ENCODE results near the gene ZP1.

ZP1 gene

DNA sequence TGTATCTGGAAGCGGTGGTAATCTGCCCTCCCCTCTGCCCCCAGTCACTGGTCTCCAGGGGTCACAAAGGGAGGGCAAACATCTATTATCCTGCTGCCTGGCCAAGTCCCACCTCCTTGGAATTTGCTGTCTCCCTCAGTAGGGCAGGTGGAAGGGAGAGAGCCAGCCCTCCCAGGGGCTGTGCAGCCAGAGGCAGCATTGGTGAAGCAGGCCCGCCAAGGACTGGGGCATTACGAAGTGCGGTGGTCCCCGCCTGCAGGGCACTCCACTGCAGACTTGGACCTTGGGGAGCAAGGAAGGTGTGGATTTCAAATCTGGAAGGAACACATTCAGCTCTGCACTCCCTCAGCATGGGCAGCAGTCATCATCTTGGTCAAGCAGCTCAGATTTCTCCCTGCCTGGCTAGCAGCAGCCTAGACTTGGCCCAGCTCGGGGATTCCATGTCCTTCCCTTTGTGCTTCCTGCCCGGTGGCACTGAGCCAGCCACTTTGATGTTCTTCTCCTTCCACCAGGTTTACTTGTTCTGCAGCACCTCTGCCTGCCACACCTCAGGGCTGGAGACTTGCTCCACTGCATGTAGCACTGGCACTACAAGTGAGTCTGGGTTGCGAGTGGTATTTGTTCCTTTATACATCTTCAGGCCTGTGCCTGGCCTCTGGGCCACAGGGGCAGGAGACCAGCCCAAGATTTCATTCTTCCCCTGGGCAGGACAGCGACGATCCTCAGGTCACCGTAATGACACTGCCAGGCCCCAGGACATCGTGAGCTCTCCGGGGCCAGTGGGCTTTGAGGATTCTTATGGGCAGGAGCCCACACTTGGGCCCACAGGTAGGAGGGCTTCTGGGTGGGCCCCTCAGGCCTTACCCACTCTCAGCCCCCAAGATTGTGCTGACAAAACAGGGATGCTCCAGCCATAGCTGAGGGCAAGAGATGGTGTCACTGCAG is 7.4 kb downstream of the ZP1 start:
- FAIRE-seq, result no peak
- no peak for DNase-seq (ENCODE audit: insufficient read length)
- TF ChIP-seq TAF1 (IDR thresholded peaks at IDR 0.05; ENCODE audit: borderline replicate concordance, low read depth, low read length) (no peak), POLR2AphosphoS5 (IDR thresholded peaks at IDR 0.05; ENCODE audit: low read depth, low read length) (no peak), POLR2A (IDR thresholded peaks at IDR 0.05; ENCODE audit: low read depth, low read length) (no peak)

DNA sequence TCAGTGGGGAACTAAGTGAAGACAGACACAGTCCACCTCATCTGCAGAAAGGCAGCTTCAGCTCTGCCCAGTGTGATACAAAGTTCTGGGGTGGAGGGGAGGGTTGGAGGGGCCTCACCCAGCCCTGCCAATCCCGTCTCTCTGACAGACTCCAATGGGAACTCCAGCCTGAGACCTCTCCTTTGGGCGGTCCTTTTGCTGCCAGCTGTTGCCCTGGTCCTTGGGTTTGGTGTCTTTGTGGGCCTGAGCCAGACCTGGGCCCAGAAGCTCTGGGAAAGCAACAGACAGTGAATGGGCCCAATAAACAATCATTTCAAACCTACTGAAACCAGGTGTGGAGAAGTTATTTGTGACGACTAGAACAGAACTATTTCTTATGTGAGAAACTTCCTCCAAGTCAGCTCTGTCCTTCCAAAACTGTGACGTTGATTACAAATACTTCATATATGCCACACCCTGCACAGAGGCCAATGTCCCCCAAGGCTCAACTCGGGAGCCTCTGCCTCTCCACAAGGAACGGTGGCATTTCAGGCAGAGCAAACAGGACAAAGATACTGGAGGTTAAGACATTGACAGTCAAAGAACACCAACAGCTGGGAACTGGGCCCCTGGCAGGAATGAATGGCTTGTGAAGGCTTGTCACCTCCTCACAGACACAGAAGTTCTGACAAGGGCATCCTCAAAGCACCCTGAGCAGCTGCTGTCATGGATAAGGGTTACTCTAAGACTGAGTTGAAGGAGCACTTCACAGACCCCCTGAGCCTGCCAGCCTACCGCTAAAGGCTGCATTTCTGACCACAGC is 8.2 kb downstream of the ZP1 start:
- FAIRE-seq, result no peak
- DNase-seq (ENCODE audit: insufficient read length), result no peak
- TF ChIP-seq TAF1 (IDR thresholded peaks at IDR 0.05; ENCODE audit: borderline replicate concordance, low read depth, low read length) (no peak), POLR2AphosphoS5 (IDR thresholded peaks at IDR 0.05; ENCODE audit: low read depth, low read length) (no peak), POLR2A (IDR thresholded peaks at IDR 0.05; ENCODE audit: low read depth, low read length) (no peak)

DNA sequence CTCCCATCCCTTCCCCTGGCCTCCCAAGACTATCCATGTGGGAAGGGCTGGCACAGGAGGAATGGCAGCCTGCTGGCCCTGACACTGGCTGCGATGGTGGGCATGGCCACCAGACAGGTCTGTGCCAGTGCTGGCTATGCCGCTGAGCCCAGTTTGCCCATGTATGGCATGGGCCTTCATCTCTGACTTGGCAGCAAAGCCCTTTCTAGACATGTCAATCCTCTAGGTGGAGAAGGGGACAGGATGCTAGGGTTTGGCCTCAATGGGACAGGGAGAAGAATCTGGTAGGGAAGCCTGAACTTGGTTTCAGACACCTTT is 8.8 kb downstream of the ZP1 start:
- TF ChIP-seq TAF1 (IDR thresholded peaks at IDR 0.05; ENCODE audit: borderline replicate concordance, low read depth, low read length), result no peak
- TF ChIP-seq POLR2A (IDR thresholded peaks at IDR 0.05; ENCODE audit: low read depth, low read length), result no peak
- no peak for TF ChIP-seq POLR2AphosphoS5 (IDR thresholded peaks at IDR 0.05; ENCODE audit: low read depth, low read length)
- DNase-seq (ENCODE audit: insufficient read length) (no peak), FAIRE-seq (no peak)

DNA sequence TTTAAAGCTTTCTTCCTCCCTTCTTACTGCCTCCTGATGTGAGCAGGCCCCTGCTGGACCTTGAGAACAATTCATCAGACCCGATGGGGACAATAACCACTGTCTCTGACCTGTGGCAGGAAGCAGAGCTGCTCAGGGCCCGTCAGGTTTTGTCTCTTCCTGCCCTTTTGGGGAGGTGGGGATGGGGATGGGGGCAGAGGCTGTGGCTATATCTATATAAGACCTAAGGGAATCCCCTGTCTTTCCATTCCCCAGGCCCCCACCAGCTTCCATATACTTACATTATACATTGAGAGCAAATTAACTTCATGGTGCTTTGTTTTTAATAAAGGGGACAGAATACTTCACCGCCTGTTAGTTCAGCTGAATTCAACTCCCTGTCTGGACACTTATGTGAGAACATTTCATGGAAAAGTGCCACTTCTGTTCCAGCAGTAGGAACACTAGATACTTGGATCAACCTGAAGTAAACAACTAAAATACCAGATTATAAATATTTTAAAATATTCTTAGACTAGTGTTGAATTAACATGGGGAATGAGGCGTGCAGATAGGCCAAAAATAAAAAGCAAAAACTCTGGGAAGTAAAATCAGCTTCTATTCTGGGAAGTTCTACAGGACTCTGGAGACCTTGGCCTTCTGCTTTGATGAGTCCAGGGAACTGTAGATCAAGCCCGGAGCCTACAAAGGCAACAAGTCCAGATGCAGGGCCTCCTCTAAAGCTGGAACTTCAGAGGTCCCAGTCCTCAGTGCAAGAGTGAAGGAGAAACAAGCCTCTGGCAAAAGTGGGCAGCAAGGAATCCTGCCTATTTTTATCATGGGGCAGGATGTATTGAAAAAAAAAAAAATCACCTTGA is 11.1 kb downstream of the ZP1 start:
- TF ChIP-seq POLR2A (IDR thresholded peaks at IDR 0.05; ENCODE audit: low read depth, low read length) (no peak), TAF1 (IDR thresholded peaks at IDR 0.05; ENCODE audit: borderline replicate concordance, low read depth, low read length) (no peak), POLR2AphosphoS5 (IDR thresholded peaks at IDR 0.05; ENCODE audit: low read depth, low read length) (no peak)
- FAIRE-seq (no peak), DNase-seq (ENCODE audit: insufficient read length) (no peak)

DNA sequence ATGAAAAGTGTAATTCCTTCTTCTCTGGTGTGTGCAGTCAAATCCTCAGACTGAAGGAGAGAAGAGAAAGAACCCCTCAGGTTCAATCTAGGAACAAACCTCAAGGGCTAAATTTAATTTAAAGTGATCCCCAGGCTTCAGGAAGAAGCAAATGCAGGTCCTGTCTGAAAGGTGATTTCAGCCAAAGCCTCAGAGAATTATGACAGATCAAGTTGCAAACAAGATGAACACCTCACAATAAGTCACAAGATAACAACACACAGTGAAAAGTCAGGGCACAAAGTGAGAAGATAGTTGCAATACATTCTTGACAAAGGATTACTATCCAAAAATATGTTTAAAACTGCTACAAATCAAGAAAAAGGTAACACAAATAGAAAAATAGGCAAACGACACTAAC is 11.8 kb downstream of the ZP1 start:
- no peak for FAIRE-seq
- TF ChIP-seq POLR2AphosphoS5 (IDR thresholded peaks at IDR 0.05; ENCODE audit: low read depth, low read length), result no peak
- no peak for TF ChIP-seq POLR2A (IDR thresholded peaks at IDR 0.05; ENCODE audit: low read depth, low read length)
- TF ChIP-seq TAF1 (IDR thresholded peaks at IDR 0.05; ENCODE audit: borderline replicate concordance, low read depth, low read length), result no peak
- DNase-seq (ENCODE audit: insufficient read length), result no peak

DNA sequence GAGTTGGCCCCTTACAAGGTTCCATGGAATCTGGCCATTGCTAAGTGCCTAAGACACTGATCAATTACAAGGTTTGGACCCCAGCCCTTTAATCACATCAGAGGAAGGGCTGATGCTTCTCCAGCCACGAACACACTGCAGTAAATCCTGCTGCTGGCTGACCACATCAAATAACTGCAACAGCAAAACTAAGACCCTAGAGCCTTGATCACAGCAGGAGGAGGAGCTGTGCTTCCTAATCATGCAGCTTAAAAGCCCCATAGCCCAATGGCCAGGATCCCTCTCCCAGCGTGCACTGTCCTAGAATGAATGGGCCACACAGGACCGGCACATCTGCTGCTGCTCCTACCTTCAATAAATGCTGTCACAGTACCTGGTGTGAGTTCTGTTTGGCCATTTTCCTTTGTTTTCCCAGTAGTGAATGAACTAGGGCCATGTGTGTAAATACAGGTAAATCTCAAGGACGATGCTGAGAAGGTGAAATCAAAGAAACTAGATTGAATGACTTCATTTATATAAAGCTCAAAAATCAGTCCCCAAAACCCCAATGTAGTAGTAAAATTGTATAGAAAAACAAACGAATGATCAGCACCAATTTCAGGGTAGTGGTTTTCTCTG is 12.7 kb downstream of the ZP1 start:
- DNase-seq (ENCODE audit: insufficient read length) (no peak), FAIRE-seq (no peak)
- TF ChIP-seq POLR2AphosphoS5 (IDR thresholded peaks at IDR 0.05; ENCODE audit: low read depth, low read length) (no peak), POLR2A (IDR thresholded peaks at IDR 0.05; ENCODE audit: low read depth, low read length) (no peak), TAF1 (IDR thresholded peaks at IDR 0.05; ENCODE audit: borderline replicate concordance, low read depth, low read length) (no peak)

DNA sequence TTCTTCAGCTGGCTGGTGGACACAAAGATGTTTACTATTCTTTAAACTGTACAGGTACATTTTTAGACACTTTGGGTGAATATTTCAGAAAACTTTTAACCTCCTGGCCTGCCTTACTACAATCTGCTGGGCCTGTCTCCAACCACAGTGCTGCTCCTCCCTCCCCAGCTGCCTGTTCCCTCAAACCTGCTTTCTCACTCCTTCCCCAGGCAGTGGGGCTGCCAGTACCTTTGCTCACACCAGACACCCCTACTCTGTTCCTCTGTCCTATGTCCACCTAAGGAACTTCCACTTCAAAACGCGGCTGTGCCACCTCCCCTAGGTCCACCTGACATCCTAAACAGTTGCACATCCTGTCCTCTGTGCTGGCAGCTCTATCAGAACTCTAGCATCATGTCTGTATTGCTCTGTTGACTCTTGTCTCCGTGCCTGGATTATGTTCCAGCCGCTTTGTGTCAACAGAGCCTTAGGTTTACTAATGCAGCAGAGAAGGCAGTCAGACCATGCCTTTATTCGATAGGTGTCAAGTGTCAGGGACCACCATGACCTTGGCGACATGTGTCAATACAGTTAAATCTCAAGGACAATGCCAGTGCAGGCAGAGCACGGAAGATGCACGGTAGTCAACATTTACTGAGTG is 13.4 kb downstream of the ZP1 start:
- no peak for FAIRE-seq
- TF ChIP-seq TAF1 (IDR thresholded peaks at IDR 0.05; ENCODE audit: borderline replicate concordance, low read depth, low read length), result no peak
- no peak for TF ChIP-seq POLR2A (IDR thresholded peaks at IDR 0.05; ENCODE audit: low read depth, low read length)
- TF ChIP-seq POLR2AphosphoS5 (IDR thresholded peaks at IDR 0.05; ENCODE audit: low read depth, low read length), result no peak
- no peak for DNase-seq (ENCODE audit: insufficient read length)

DNA sequence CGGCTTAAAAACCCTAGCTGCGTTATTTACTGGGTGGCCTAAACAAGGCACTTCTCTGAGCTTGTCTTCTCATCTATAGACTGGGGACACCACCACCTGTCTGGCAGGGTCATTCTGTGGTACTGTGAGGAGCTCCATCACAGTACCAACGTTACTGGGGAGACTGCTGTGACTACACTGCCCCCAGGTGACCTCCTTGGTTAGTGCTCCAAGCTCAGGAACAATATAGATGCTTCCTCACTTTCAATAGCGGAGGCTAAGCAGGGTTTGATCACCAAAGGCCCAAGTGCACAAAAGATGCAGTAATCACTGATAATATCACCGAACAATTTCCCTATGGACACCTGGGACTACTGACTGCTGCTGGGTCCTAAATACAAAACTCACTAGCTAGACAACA is 20.2 kb downstream of the ZP1 start:
- DNase-seq (ENCODE audit: insufficient read length) (no peak), FAIRE-seq (no peak)

DNA sequence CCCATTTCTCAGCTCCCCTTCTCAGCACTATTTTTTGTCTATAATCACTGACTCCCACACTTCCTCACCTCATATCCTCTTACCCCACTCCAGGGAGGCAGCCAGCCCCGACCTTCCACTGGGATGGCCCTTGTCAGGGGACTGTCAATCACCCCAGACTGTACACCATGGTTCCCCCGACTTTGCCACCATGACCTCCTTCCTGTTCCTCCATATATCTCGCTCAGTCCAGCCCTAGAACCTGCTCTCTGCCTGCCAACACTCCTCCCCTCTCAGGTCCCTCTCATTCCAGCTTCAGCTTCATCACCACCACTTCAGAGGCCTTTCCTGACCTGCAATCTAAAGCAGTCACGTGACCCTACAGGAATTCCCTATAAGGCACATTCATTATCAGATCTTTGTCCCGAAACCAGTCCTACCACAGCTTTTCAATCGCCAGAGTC is 22.5 kb downstream of the ZP1 start:
- DNase-seq (ENCODE audit: insufficient read length), result no peak
- FAIRE-seq, result no peak
- TF ChIP-seq POLR2AphosphoS5 (IDR thresholded peaks at IDR 0.05; ENCODE audit: low read depth, low read length) (peak; percentile 94), POLR2A (IDR thresholded peaks at IDR 0.05; ENCODE audit: low read depth, low read length) (peak; percentile 76), TAF1 (IDR thresholded peaks at IDR 0.05; ENCODE audit: borderline replicate concordance, low read depth, low read length) (no peak)

More for the DNA sequence above, 20.2 kb downstream of the ZP1 start:
- 0 out of 2 replicates have a peak, but pooled peaks have one; percentile 15 for TF ChIP-seq POLR2AphosphoS5 (IDR thresholded peaks at IDR 0.05; ENCODE audit: low read depth, low read length)
- TF ChIP-seq TAF1 (IDR thresholded peaks at IDR 0.05; ENCODE audit: borderline replicate concordance, low read depth, low read length), result no peak
- TF ChIP-seq POLR2A (IDR thresholded peaks at IDR 0.05; ENCODE audit: low read depth, low read length), result 0 out of 2 replicates have a peak, but pooled peaks have one; percentile 33

DNA sequence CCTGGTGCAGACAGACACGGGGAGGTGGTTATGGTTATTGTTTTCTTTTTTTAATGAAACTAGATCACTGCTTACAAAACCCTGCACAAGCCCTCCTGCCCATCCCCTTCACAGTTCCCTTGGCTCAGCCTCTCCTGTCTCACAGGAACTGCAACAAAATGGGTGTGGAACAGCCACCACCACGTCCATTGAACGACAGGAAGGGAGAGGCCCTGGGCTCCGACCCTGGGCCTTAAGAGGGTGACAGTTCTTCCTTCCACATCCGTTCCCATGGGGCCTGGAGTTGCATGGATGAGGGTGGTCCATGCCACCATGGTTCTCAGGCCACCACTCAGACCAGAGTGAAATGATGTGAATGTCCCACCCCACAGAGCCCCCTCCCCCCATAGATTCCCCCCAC is 23.4 kb downstream of the ZP1 start:
- TF ChIP-seq POLR2AphosphoS5 (IDR thresholded peaks at IDR 0.05; ENCODE audit: low read depth, low read length), result no peak
- TF ChIP-seq POLR2A (IDR thresholded peaks at IDR 0.05; ENCODE audit: low read depth, low read length), result peak; percentile 27; the same call in 1 of the 2 replicates
- TF ChIP-seq TAF1 (IDR thresholded peaks at IDR 0.05; ENCODE audit: borderline replicate concordance, low read depth, low read length), result no peak
- FAIRE-seq (no peak), DNase-seq (ENCODE audit: insufficient read length) (no peak)
